Limb (tissue), 2 donors: ENCODE data around the gene CORT.

Source experiments
- DNase-seq, 2 donors: peaks; one replicate each; pipeline ENCODE4 v3.0.0-alpha.2; 2016; ENCODE audit errors: extremely low spot score in 2 of 2

CORT gene

DNA sequence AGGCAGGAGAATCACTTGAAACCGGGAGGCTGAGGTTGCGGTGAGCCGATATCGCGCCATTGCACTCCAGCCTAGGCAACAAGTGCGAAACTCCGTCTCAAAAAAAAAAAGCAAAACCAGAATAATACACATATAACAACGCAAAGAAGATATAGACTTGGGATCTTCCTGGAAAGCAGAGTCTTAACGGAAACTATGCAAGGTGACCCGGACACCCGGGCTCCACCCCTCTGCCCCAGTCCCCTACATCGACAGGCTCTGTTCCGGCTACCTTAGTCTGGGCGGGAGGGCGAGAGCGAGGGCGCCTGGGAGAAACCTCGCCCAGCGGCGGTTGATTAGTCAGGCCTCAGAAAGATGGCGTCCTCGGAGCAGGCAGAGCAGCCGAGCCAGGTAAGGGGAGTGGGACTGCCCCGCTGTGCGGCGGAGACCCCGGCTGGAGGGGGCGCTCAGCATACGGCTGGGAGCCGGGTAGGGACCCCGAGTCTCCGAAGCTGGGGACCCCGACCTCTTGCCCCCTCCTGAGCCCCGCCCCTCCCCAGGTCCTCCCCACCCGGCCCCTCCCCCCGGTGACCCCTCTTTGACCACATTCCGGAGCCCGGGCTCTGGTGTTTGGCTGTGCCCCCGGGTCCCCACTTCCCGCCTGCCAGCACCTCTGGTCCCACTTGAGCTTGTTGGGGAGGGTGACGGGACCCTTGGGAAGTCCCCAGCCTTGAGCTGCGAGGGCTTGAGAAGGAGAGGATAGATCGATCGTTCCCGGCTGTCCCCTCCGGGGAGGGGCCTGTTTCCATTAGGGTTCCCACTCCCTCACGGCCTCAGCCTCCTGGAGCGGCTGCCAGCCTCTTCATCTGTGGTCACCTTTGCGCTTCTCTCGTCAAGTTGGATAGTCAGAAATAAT, 25.0 kb downstream of the CORT start, which contains the start of gene PEX14:
Gene PEX14, plus strand, starts transcription at position 338 of the 895 bp plus-strand sequence. Its CDS starts 17 bp downstream, at position 355.
- DNase-seq: peak; percentile 90

- no peak for DNase-seq
Observed at GRCh38 chr1:10475510-10475909, 25.7 kb downstream of the CORT start.

DNA sequence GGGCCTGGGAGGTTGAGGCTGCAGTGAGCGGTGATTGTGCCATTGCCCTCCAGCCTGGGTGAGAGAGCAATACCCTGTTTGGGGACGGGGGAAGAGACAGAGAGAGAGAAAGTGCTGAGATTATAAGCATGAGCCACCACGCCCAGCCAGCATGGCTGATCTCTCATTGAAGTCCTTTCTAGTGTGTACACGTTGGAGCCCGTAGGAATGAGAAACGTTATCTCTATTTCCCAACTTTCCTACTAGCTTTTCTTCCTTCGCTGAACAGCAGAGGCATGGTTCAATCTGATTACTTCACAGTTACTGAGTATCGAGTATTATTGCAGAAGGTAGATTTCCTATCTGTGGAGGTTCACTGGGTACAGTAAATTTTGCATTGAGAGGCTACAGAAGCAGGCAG, 29.5 kb downstream of the CORT start:
- DNase-seq: no peak

- DNase-seq: no peak
Observed at GRCh38 chr1:10480614-10481013, 30.8 kb downstream of the CORT start.

GRCh38 chr1:10484521-10484920, 34.7 kb downstream of the CORT start:
- no peak for DNase-seq

DNA sequence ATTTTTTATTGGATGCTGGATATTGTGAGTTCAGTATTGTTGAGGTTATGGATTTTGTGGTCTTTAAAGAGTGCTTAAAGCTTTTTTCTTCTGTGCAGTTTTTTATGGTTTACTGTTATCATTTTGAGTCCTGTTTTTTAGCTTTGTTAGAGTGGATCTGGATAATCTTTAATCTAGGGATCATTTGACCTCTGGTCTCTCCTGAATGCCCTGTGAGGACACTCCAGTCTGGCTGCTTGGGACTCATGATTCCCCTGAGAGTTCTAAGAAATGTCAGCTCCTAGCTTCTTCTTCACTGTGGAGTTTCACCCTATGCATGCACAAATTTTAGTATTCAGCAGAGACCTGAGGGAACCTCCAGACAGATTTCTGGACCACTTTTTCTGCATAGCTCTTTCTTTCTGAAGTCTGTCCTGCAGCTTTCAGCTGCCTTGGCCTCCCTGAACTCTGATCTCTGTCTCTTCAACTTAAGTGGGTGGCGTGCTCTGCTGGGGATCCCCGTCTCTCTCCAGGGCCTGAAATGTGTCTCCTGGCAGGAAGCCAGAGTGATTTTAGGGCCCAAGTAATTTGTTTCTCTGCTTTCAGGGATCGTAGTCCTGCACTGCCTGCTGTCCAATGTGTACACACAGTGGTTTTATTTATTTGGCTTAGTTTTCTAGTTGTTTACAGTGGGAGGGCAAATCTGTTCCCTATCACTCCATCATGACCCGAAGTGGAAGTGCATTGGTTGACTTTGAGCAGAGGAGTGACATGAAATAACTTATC, 39.6 kb downstream of the CORT start:
- no peak for DNase-seq

GRCh38 chr1:10490286-10490970, 40.6 kb downstream of the CORT start:
- DNase-seq: no peak

DNA sequence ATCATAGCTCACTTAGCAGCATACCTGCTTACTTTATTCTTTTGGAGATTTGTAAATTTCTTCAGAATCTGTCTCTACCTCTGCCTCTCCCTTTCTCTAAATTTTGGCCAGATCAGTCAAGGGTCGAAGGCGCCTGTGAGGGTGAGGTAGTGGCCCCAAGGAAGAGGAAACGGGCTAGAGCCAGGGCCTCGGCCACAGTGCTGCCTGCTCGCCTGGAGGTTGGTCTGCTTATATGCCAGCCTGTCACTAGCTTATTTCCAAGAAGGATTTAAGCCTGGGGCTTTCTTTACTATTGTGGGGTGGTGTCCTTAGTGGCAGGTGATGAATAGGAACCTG, 44.6 kb downstream of the CORT start:
- no peak for DNase-seq

- DNase-seq: peak; percentile 71 to 88
Observed at GRCh38 chr1:10494754-10495474, 45.1 kb downstream of the CORT start.

GRCh38 chr1:10495475-10495817, 45.6 kb downstream of the CORT start:
- DNase-seq: no peak

DNA sequence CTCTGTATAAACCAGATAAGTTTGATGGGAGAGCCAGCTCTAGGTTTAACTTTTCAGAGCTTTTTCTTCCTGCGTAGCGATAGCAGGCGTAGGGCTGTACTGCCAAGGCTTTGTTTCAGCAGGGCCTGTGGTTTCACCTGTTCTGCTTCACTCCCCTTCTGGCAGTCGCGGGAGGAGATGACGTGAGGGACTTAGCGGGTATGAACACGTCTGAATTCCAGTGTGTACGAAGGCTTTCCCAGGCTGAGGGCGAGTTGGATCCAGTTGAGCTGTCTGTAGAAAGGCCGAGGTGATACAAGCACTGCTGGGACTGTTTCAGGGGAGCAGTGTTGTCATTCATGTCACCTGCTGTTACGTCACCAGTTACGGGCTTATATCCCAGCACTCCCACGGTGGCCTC, 46.1 kb downstream of the CORT start:
- no peak for DNase-seq

DNA sequence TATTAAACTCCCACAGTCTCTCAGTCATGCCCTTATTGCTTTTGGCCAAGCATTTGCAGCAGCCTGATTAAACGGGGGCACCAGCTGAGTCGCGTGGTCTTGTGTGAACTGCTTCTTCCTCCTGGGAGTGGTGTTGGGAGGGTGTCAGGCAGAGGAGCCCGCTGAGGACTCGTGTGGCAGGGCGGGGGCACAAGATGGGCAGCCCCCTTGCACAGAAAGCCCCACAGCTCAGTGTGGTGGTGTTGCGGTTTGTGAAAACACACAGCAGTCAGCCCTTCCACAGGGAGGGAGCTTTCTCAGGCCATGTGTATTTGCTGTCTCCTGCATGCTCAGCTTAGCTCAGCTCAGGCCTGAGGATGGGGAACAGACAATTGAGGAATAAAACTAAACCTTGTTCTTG, 47.3 kb downstream of the CORT start:
- no peak for DNase-seq

DNA sequence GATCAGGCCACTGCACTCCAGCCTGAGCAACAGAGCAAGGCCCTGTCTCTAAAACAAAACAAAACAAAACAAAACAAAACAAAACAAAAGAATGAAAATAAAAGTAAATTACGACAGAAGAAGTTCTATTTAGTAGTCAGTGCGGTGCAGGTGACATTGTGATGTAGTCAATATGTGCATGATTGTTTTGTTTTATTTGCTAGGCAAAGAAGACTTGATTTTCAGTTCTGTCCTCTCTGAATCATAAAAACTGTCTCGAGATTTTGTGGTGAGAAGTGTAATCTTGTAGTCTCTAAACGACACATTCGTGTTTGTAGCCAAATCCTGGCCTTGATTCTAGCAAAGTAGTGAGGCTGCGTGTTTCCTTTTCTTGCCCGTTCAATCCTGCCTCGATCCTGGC, 48.4 kb downstream of the CORT start:
- DNase-seq: no peak
